ENCODE results near the gene EDN2. TPM values are rescaled to one million over a fixed set of nuclear protein-coding genes. Genes with fewer than 3 reads are reported as not detected.

EDN2 gene
- total RNA-seq, 5 donors from 2014 or later (not counting 1 experiment from before 2014, with no cell fraction given) = not detected

GRCh38 chr1:41444246-41444645, 40.2 kb downstream of the EDN2 start:
- peak in 1 of 35 experiments; percentile 9 for DNase-seq
- WGBS (ENCODE audit: insufficient coverage) = 47% methylated on average over 3 of the region's 3 CpGs
- ATAC-seq (replicated peaks in 1 of 4) = no peak
- Mint-ChIP-seq H3K9me3 (peaks cover 0 to 5% (median 0%) of the 10 kb centered on the region in 3 donors), H3K4me1 (no peaks in the 10 kb centered on the region), H3K4me3 (no peak overlapping the region), H3K27me3 (peaks cover 9 to 10% of the 10 kb centered on the region in 2 donors), H3K27ac (no peak overlapping the region), H3K36me3 (no peaks in the 10 kb centered on the region)
- no peak overlapping the region for H3K27ac ChIP-seq (ENCODE audit: low read length)
- no peaks in the 10 kb centered on the region for H3K4me1 ChIP-seq (ENCODE audit: control insufficient read depth in 1 of 2, extremely low read depth in 1 of 2, insufficient read depth in 2 of 2, low read length in 2 of 2)
- H3K27me3 ChIP-seq (replicated peaks in 1 of 2; ENCODE audit: control insufficient read depth in 2 of 2, extremely low read depth in 1 of 2, insufficient read depth in 2 of 2, low read length in 1 of 2) = peaks cover 0 to 30% of the 10 kb centered on the region in 2 experiments
- ChIA-PET CTCF (no interaction called here), POLR2A (no interaction called here)
- no peaks in the 10 kb centered on the region for H3K36me3 ChIP-seq (ENCODE audit: control insufficient read depth in 2 of 2, extremely low read depth in 1 of 2, insufficient read depth in 1 of 2, low read length in 1 of 2)
- peak overlapping the region in 1 of 2 donors; percentile 15 for H3K4me3 ChIP-seq (ENCODE audit: control insufficient read depth in 1 of 2, extremely low read depth in 1 of 2, low read length in 1 of 2)
- no peaks in the 10 kb centered on the region for H3K9me3 ChIP-seq

GRCh38 chr1:41442697-41443251, 41.7 kb downstream of the EDN2 start:
- no peak overlapping the region for H3K4me3 ChIP-seq (ENCODE audit: control insufficient read depth in 1 of 2, extremely low read depth in 1 of 2, low read length in 1 of 2)
- no peak overlapping the region for H3K4me3 Mint-ChIP-seq
- no peaks in the 10 kb centered on the region for H3K9me3 ChIP-seq
- WGBS (ENCODE audit: insufficient coverage) = 68% methylated on average over 6 of the region's 7 CpGs
- H3K36me3 ChIP-seq (ENCODE audit: control insufficient read depth in 2 of 2, extremely low read depth in 1 of 2, insufficient read depth in 1 of 2, low read length in 1 of 2) = no peaks in the 10 kb centered on the region
- ChIA-PET POLR2A (no interaction called here), CTCF (no interaction called here)
- H3K27ac ChIP-seq (ENCODE audit: low read length) = no peak overlapping the region
- H3K36me3 Mint-ChIP-seq = no peaks in the 10 kb centered on the region
- no peaks in the 10 kb centered on the region for H3K4me1 Mint-ChIP-seq
- H3K4me1 ChIP-seq (ENCODE audit: control insufficient read depth in 1 of 2, extremely low read depth in 1 of 2, insufficient read depth in 2 of 2, low read length in 2 of 2) = no peaks in the 10 kb centered on the region
- H3K27me3 ChIP-seq (replicated peaks in 1 of 2; ENCODE audit: control insufficient read depth in 2 of 2, extremely low read depth in 1 of 2, insufficient read depth in 2 of 2, low read length in 1 of 2) = peaks cover 0 to 21% of the 10 kb centered on the region in 2 experiments
- no peak overlapping the region for H3K27ac Mint-ChIP-seq
- peaks cover 0 to 5% (median 0%) of the 10 kb centered on the region in 3 donors for H3K9me3 Mint-ChIP-seq
- peaks cover 6 to 10% of the 10 kb centered on the region in 2 donors for H3K27me3 Mint-ChIP-seq
- ATAC-seq (replicated peaks in 1 of 4) (no peak), DNase-seq (no peak)

- H3K4me3 Mint-ChIP-seq = no peak overlapping the region
- H3K4me3 ChIP-seq (ENCODE audit: control insufficient read depth in 1 of 2, extremely low read depth in 1 of 2, low read length in 1 of 2) = no peak overlapping the region
- H3K27ac ChIP-seq (ENCODE audit: low read length) = no peak overlapping the region
- WGBS (ENCODE audit: insufficient coverage) = 61% methylated on average over 4 of the region's 4 CpGs
- H3K9me3 Mint-ChIP-seq = peaks cover 0 to 5% (median 0%) of the 10 kb centered on the region in 3 donors
- peaks cover 0 to 21% of the 10 kb centered on the region in 2 experiments for H3K27me3 ChIP-seq (replicated peaks in 1 of 2; ENCODE audit: control insufficient read depth in 2 of 2, extremely low read depth in 1 of 2, insufficient read depth in 2 of 2, low read length in 1 of 2)
- no peaks in the 10 kb centered on the region for H3K4me1 ChIP-seq (ENCODE audit: control insufficient read depth in 1 of 2, extremely low read depth in 1 of 2, insufficient read depth in 2 of 2, low read length in 2 of 2)
- no peaks in the 10 kb centered on the region for H3K4me1 Mint-ChIP-seq
- DNase-seq (no peak), ATAC-seq (replicated peaks in 1 of 4) (no peak)
- no peaks in the 10 kb centered on the region for H3K9me3 ChIP-seq
- ChIA-PET CTCF (no interaction called here), POLR2A (no interaction called here)
- H3K36me3 ChIP-seq (ENCODE audit: control insufficient read depth in 2 of 2, extremely low read depth in 1 of 2, insufficient read depth in 1 of 2, low read length in 1 of 2) = no peaks in the 10 kb centered on the region
- peaks cover 4 to 12% of the 10 kb centered on the region in 2 donors for H3K27me3 Mint-ChIP-seq
- no peak overlapping the region for H3K27ac Mint-ChIP-seq
- no peaks in the 10 kb centered on the region for H3K36me3 Mint-ChIP-seq
Observed at GRCh38 chr1:41440321-41441085, 44.0 kb downstream of the EDN2 start.

- no peaks in the 10 kb centered on the region for H3K4me1 Mint-ChIP-seq
- no peak overlapping the region for H3K4me3 Mint-ChIP-seq
- WGBS (ENCODE audit: insufficient coverage) = 86% methylated on average over 6 of the region's 6 CpGs
- peaks cover 10 to 15% of the 10 kb centered on the region in 2 donors for H3K27me3 Mint-ChIP-seq
- ChIA-PET POLR2A (no interaction called here), CTCF (no interaction called here)
- Histone ChIP-seq H3K4me1 (ENCODE audit: control insufficient read depth in 1 of 2, extremely low read depth in 1 of 2, insufficient read depth in 2 of 2, low read length in 2 of 2) (no peaks in the 10 kb centered on the region), H3K36me3 (ENCODE audit: control insufficient read depth in 2 of 2, extremely low read depth in 1 of 2, insufficient read depth in 1 of 2, low read length in 1 of 2) (no peaks in the 10 kb centered on the region), H3K27ac (ENCODE audit: low read length) (no peak overlapping the region), H3K4me3 (ENCODE audit: control insufficient read depth in 1 of 2, extremely low read depth in 1 of 2, low read length in 1 of 2) (no peak overlapping the region), H3K27me3 (replicated peaks in 1 of 2; ENCODE audit: control insufficient read depth in 2 of 2, extremely low read depth in 1 of 2, insufficient read depth in 2 of 2, low read length in 1 of 2) (peaks cover 0 to 22% of the 10 kb centered on the region in 2 experiments), H3K9me3 (no peaks in the 10 kb centered on the region)
- H3K36me3 Mint-ChIP-seq = no peaks in the 10 kb centered on the region
- DNase-seq (no peak), ATAC-seq (replicated peaks in 1 of 4) (no peak)
- H3K27ac Mint-ChIP-seq = no peak overlapping the region
- no peaks in the 10 kb centered on the region for H3K9me3 Mint-ChIP-seq
Observed at GRCh38 chr1:41439234-41439633, 45.2 kb downstream of the EDN2 start.

GRCh38 chr1:41438711-41439110, 45.8 kb downstream of the EDN2 start:
- WGBS (ENCODE audit: insufficient coverage) = no CpG with 5 or more reads among the region's 1 CpG
- CTCF ChIA-PET = no interaction called here
- H3K27ac Mint-ChIP-seq = no peak overlapping the region

GRCh38 chr1:41437011-41437355, 47.5 kb downstream of the EDN2 start:
- H3K27me3 Mint-ChIP-seq = peaks cover 17 to 30% of the 10 kb centered on the region in 2 donors
- no peaks in the 10 kb centered on the region for H3K9me3 ChIP-seq
- no peak overlapping the region for H3K4me3 ChIP-seq (ENCODE audit: control insufficient read depth in 1 of 2, extremely low read depth in 1 of 2, low read length in 1 of 2)
- H3K27me3 ChIP-seq (replicated peaks in 1 of 2; ENCODE audit: control insufficient read depth in 2 of 2, extremely low read depth in 1 of 2, insufficient read depth in 2 of 2, low read length in 1 of 2) = peaks cover 0 to 34% of the 10 kb centered on the region in 2 experiments
- ChIA-PET CTCF (no interaction called here), POLR2A (no interaction called here)
- DNase-seq (no peak), ATAC-seq (replicated peaks in 1 of 4) (no peak)
- H3K9me3 Mint-ChIP-seq = no peaks in the 10 kb centered on the region
- H3K36me3 ChIP-seq (ENCODE audit: control insufficient read depth in 2 of 2, extremely low read depth in 1 of 2, insufficient read depth in 1 of 2, low read length in 1 of 2) = no peaks in the 10 kb centered on the region
- H3K36me3 Mint-ChIP-seq = no peaks in the 10 kb centered on the region
- H3K27ac Mint-ChIP-seq = no peak overlapping the region
- H3K4me1 ChIP-seq (ENCODE audit: control insufficient read depth in 1 of 2, extremely low read depth in 1 of 2, insufficient read depth in 2 of 2, low read length in 2 of 2) = no peaks in the 10 kb centered on the region
- no peaks in the 10 kb centered on the region for H3K4me1 Mint-ChIP-seq
- no peak overlapping the region for H3K4me3 Mint-ChIP-seq
- H3K27ac ChIP-seq (ENCODE audit: low read length) = no peak overlapping the region
- 83% methylated on average over 2 of the region's 3 CpGs for WGBS (ENCODE audit: insufficient coverage)

More at GRCh38 chr1:41438711-41439110, 45.8 kb downstream of the EDN2 start:
- H3K4me1 ChIP-seq (ENCODE audit: control insufficient read depth in 1 of 2, extremely low read depth in 1 of 2, insufficient read depth in 2 of 2, low read length in 2 of 2) = no peaks in the 10 kb centered on the region
- H3K9me3 Mint-ChIP-seq = no peaks in the 10 kb centered on the region
- ATAC-seq (replicated peaks in 1 of 4) (no peak), DNase-seq (no peak)
- H3K36me3 ChIP-seq (ENCODE audit: control insufficient read depth in 2 of 2, extremely low read depth in 1 of 2, insufficient read depth in 1 of 2, low read length in 1 of 2) = no peaks in the 10 kb centered on the region
- H3K27ac ChIP-seq (ENCODE audit: low read length) = no peak overlapping the region
- POLR2A ChIA-PET = no interaction called here
- H3K9me3 ChIP-seq = no peaks in the 10 kb centered on the region
- H3K27me3 ChIP-seq (replicated peaks in 1 of 2; ENCODE audit: control insufficient read depth in 2 of 2, extremely low read depth in 1 of 2, insufficient read depth in 2 of 2, low read length in 1 of 2) = peaks cover 0 to 24% of the 10 kb centered on the region in 2 experiments
- H3K4me1 Mint-ChIP-seq = no peaks in the 10 kb centered on the region
- peaks cover 14 to 20% of the 10 kb centered on the region in 2 donors for H3K27me3 Mint-ChIP-seq
- no peak overlapping the region for H3K4me3 Mint-ChIP-seq
- no peak overlapping the region for H3K4me3 ChIP-seq (ENCODE audit: control insufficient read depth in 1 of 2, extremely low read depth in 1 of 2, low read length in 1 of 2)
- H3K36me3 Mint-ChIP-seq = no peaks in the 10 kb centered on the region
